DND-41 (cell line): Measurements from ENCODE around the gene MMD2.

Experiments used
- ATAC-seq: fragments of 200-7000 bp; cut with Tn5 transposase; 3 replicates; pipeline ENCODE4 v1.9.1; 2021; ENCODE audit warnings: low read depth; ENCODE audit not compliant: insufficient read depth
- DNase-seq: peaks from one replicate; pipeline ENCODE4 v3.0.0-alpha.2; 2020
- H2AFZ ChIP-seq: 2 replicates; pipeline ENCODE4 v1.6.0; 2012; ENCODE audit warnings: low read depth, low read length
- H3K27ac ChIP-seq: 2 replicates; pipeline ENCODE4 v1.5.1; 2012; ENCODE audit warnings: low read length, inconsistent platforms
- H3K27me3 ChIP-seq: fragments of 200-600 bp; sonication (generic); 2 replicates; pipeline ENCODE4 v1.6.0; 2012; ENCODE audit warnings: low read length, mild to moderate bottlenecking, inconsistent platforms; ENCODE audit not compliant: insufficient read depth, poor library complexity
- H3K36me3 ChIP-seq: 2 replicates; pipeline ENCODE4 v1.5.1; 2012; ENCODE audit warnings: low read length, inconsistent platforms; ENCODE audit not compliant: insufficient read depth
- H3K4me1 ChIP-seq: 2 replicates; pipeline ENCODE4 v1.5.1; 2012; ENCODE audit warnings: mild to moderate bottlenecking, low read length; ENCODE audit not compliant: insufficient read depth
- H3K4me2 ChIP-seq: 2 replicates; pipeline ENCODE4 v1.6.0; 2012; ENCODE audit warnings: mild to moderate bottlenecking, moderate library complexity, low read length, inconsistent platforms; ENCODE audit not compliant: insufficient read depth
- H3K4me3 ChIP-seq, 2 experiments: fragments of 200-600 bp in 1 of 2; shearing (Covaris generic) in 1 of 2; 2 replicates each; pipeline ENCODE4 v1.5.1; 2012 to 2016; ENCODE audit warnings: inconsistent platforms in 2 of 2, low read length in 2 of 2, mild to moderate bottlenecking in 2 of 2, low read depth in 1 of 2, moderate library complexity in 1 of 2
- H3K79me2 ChIP-seq: 2 replicates; pipeline ENCODE4 v1.6.0; 2012; ENCODE audit warnings: low read length, inconsistent platforms; ENCODE audit not compliant: insufficient read depth
- H3K9ac ChIP-seq: 2 replicates; pipeline ENCODE4 v1.6.0; 2012; ENCODE audit warnings: low read depth, mild to moderate bottlenecking, inconsistent platforms, low read length, moderate library complexity
- H3K9me3 ChIP-seq: 2 replicates; pipeline ENCODE4 v1.5.1; 2012; ENCODE audit warnings: low read length, moderate library complexity, mild to moderate bottlenecking, inconsistent platforms; ENCODE audit not compliant: insufficient read depth, severe bottlenecking
- H4K20me1 ChIP-seq: 2 replicates; pipeline ENCODE4 v1.6.0; 2012; ENCODE audit warnings: low read length; ENCODE audit not compliant: insufficient read depth
- CTCF ChIP-seq: IDR thresholded peaks from 2 replicates; pipeline ENCODE4 v1.5.1; 2012; ENCODE audit warnings: borderline replicate concordance, low read length, moderate library complexity, mild to moderate bottlenecking; ENCODE audit not compliant: poor library complexity, severe bottlenecking; ENCODE audit errors: extremely low read depth
- EZH2 ChIP-seq: IDR thresholded peaks from 3 replicates; pipeline ENCODE4 v1.6.1; 2012; ENCODE audit warnings: borderline replicate concordance, low read depth, mild to moderate bottlenecking, moderate library complexity, low read length, inconsistent platforms; ENCODE audit not compliant: severe bottlenecking

MMD2 gene

GRCh38 chr7:4889682-4890081 is 69.3 kb downstream of the MMD2 start:
- Histone ChIP-seq H2AFZ (no peak overlapping the region), H3K27me3 (no peaks in the 10 kb centered on the region), H3K9me3 (no peaks in the 10 kb centered on the region), H3K4me1 (no peaks in the 10 kb centered on the region), H3K9ac (no peak overlapping the region), H3K27ac (no peak overlapping the region), H4K20me1 (no peaks in the 10 kb centered on the region), H3K4me2 (no peak overlapping the region), H3K4me3 (no peak overlapping the region), H3K79me2 (no peaks in the 10 kb centered on the region), H3K36me3 (no peaks in the 10 kb centered on the region)
- no peak for TF ChIP-seq CTCF
- no peak for TF ChIP-seq EZH2
- ATAC-seq (no peak), DNase-seq (no peak)

GRCh38 chr7:4888161-4888560 is 70.8 kb downstream of the MMD2 start:
- Histone ChIP-seq H3K4me1 (no peaks in the 10 kb centered on the region), H3K9me3 (no peaks in the 10 kb centered on the region), H4K20me1 (no peaks in the 10 kb centered on the region), H3K36me3 (no peaks in the 10 kb centered on the region), H2AFZ (no peak overlapping the region), H3K27ac (no peak overlapping the region), H3K79me2 (no peaks in the 10 kb centered on the region), H3K27me3 (no peaks in the 10 kb centered on the region), H3K4me3 (no peak overlapping the region), H3K9ac (no peak overlapping the region), H3K4me2 (no peak overlapping the region)
- TF ChIP-seq CTCF = no peak
- no peak for TF ChIP-seq EZH2
- ATAC-seq = no peak
- no peak for DNase-seq

GRCh38 chr7:4886671-4887070 is 72.3 kb downstream of the MMD2 start:
- no peaks in the 10 kb centered on the region for H3K27me3 ChIP-seq
- no peak for TF ChIP-seq CTCF
- no peak for TF ChIP-seq EZH2
- H3K9me3 ChIP-seq = no peaks in the 10 kb centered on the region
- no peaks in the 10 kb centered on the region for H3K79me2 ChIP-seq
- ATAC-seq (no peak), DNase-seq (no peak)
- no peaks in the 10 kb centered on the region for H3K36me3 ChIP-seq
- no peak overlapping the region for H3K27ac ChIP-seq
- no peak overlapping the region for H3K4me2 ChIP-seq
- H3K4me3 ChIP-seq = no peak overlapping the region
- no peaks in the 10 kb centered on the region for H3K4me1 ChIP-seq
- no peak overlapping the region for H2AFZ ChIP-seq
- no peaks in the 10 kb centered on the region for H4K20me1 ChIP-seq
- no peak overlapping the region for H3K9ac ChIP-seq

GRCh38 chr7:4885317-4885807 is 73.6 kb downstream of the MMD2 start:
- no peak overlapping the region for H3K4me2 ChIP-seq
- no peaks in the 10 kb centered on the region for H3K4me1 ChIP-seq
- ATAC-seq = no peak
- TF ChIP-seq EZH2 = no peak
- TF ChIP-seq CTCF = no peak
- no peak overlapping the region for H3K4me3 ChIP-seq
- no peak for DNase-seq
- no peaks in the 10 kb centered on the region for H3K27me3 ChIP-seq
- H3K9ac ChIP-seq = no peak overlapping the region
- no peaks in the 10 kb centered on the region for H3K36me3 ChIP-seq
- H3K79me2 ChIP-seq = no peaks in the 10 kb centered on the region
- H3K9me3 ChIP-seq = no peaks in the 10 kb centered on the region
- no peak overlapping the region for H2AFZ ChIP-seq
- no peak overlapping the region for H3K27ac ChIP-seq
- H4K20me1 ChIP-seq = no peaks in the 10 kb centered on the region
